HepG2 (cell line): Measurements from ENCODE around the gene DPP7. TPM values are rescaled to one million over a fixed set of nuclear protein-coding genes. Genes with fewer than 3 reads are reported as not detected.

Source experiments
- ETV6 ChIP-seq: sonication (generic); formaldehyde crosslinking; conservative IDR thresholded peaks from 2 replicates; pipeline ENCODE4 v1.4.0; 2020; ENCODE audit warnings: missing genetic modification reagents
- FOXP4 ChIP-seq: sonication (generic); formaldehyde crosslinking; IDR thresholded peaks from 2 replicates; pipeline ENCODE4 v1.4.0; 2020; ENCODE audit warnings: missing genetic modification reagents
- GABPA ChIP-seq, 2 experiments: IDR thresholded peaks; 2 replicates each; pipeline ENCODE4 v1.6.1; 2011 to 2016; ENCODE audit warnings: low read depth in 2 of 2, low read length in 1 of 2, missing biosample characterization in 1 of 2, missing genetic modification characterization in 1 of 2
- IRF1 ChIP-seq: sonication (generic); formaldehyde crosslinking; IDR thresholded peaks from 2 replicates; pipeline ENCODE4 v1.4.0; 2020; ENCODE audit warnings: low read depth, mild to moderate bottlenecking, missing genetic modification reagents
- KAT2B ChIP-seq: fragments of 150-350 bp; IDR thresholded peaks from 2 replicates; pipeline ENCODE4 v1.6.1; 2014; ENCODE audit warnings: low read depth, low read length, borderline replicate concordance
- KLF16 ChIP-seq, 2 experiments: sonication (generic) in 1 of 2; formaldehyde crosslinking in 1 of 2; IDR thresholded peaks; 2 replicates each; pipeline versions ENCODE4 v1.6.1 to v1.8.0; 2016 to 2023; ENCODE audit warnings: missing genetic modification reagents in 2 of 2, missing compliant biosample characterization in 1 of 2
- MATR3 ChIP-seq: sonication (generic); formaldehyde crosslinking; IDR thresholded peaks from 2 replicates; pipeline ENCODE4 v1.4.0; 2020; ENCODE audit warnings: missing genetic modification reagents
- MIER2 ChIP-seq: IDR thresholded peaks from 2 replicates; pipeline ENCODE4 v1.6.1; 2016; ENCODE audit warnings: missing biosample characterization, missing genetic modification reagents
- MXD3 ChIP-seq: IDR thresholded peaks from 2 replicates; pipeline ENCODE4 v1.6.1; 2016; ENCODE audit warnings: mild to moderate bottlenecking, missing biosample characterization, missing genetic modification reagents
- PHF8 ChIP-seq: sonication (generic); formaldehyde crosslinking; IDR thresholded peaks from 2 replicates; pipeline ENCODE4 v1.5.0; 2020; ENCODE audit warnings: missing genetic modification reagents
- RARA ChIP-seq: IDR thresholded peaks from 2 replicates; pipeline ENCODE4 v1.6.1; 2016; ENCODE audit warnings: missing genetic modification reagents, missing compliant biosample characterization
- RBM22 ChIP-seq: fragments of 200-400 bp; formaldehyde crosslinking; optimal IDR thresholded peaks from 2 replicates; pipeline ENCODE3; 2017; ENCODE audit warnings: mild to moderate bottlenecking, low read length, moderate library complexity
- RORA ChIP-seq: sonication (generic); formaldehyde crosslinking; IDR thresholded peaks from 2 replicates; pipeline ENCODE4 v1.5.0; 2020; ENCODE audit warnings: mild to moderate bottlenecking, missing genetic modification reagents, moderate library complexity
- TBP ChIP-seq: sonication (generic); formaldehyde crosslinking; IDR thresholded peaks from 2 replicates; pipeline ENCODE4 v1.5.0; 2020; ENCODE audit warnings: missing genetic modification reagents
- ZBTB7A ChIP-seq: sonication (generic); formaldehyde crosslinking; IDR thresholded peaks from 2 replicates; pipeline ENCODE4 v1.8.0; 2022; ENCODE audit warnings: mild to moderate bottlenecking, missing genetic modification reagents
- ZMAT5 ChIP-seq: sonication (generic); formaldehyde crosslinking; IDR thresholded peaks from 2 replicates; pipeline ENCODE4 v1.5.0; 2020; ENCODE audit warnings: mild to moderate bottlenecking, low read depth, missing genetic modification reagents, borderline replicate concordance
- ZNF160 ChIP-seq: sonication (generic); formaldehyde crosslinking; IDR thresholded peaks from 2 replicates; pipeline ENCODE4 v1.8.0; 2022; ENCODE audit warnings: mild to moderate bottlenecking, inconsistent platforms, missing genetic modification reagents
- ZNF263 ChIP-seq: sonication (generic); formaldehyde crosslinking; IDR thresholded peaks from 2 replicates; pipeline ENCODE4 v1.4.0; 2020; ENCODE audit warnings: missing genetic modification reagents
- ZNF275 ChIP-seq: sonication (generic); formaldehyde crosslinking; IDR thresholded peaks from 2 replicates; pipeline ENCODE4 v1.8.0; 2022; ENCODE audit warnings: missing genetic modification reagents, mild to moderate bottlenecking, inconsistent platforms, borderline replicate concordance
- ZNF280B ChIP-seq: sonication (generic); formaldehyde crosslinking; IDR thresholded peaks from 2 replicates; pipeline ENCODE4 v1.5.0; 2020; ENCODE audit warnings: missing genetic modification reagents, mild to moderate bottlenecking, borderline replicate concordance
- ZNF317 ChIP-seq: sonication (generic); formaldehyde crosslinking; IDR thresholded peaks from 2 replicates; pipeline ENCODE4 v1.5.0; 2020; ENCODE audit warnings: mild to moderate bottlenecking, missing genetic modification reagents
- ZNF589 ChIP-seq: sonication (generic); formaldehyde crosslinking; conservative IDR thresholded peaks from 2 replicates; pipeline ENCODE4 v1.8.0; 2022; ENCODE audit warnings: mild to moderate bottlenecking, moderate library complexity, missing genetic modification reagents
- ZNF672 ChIP-seq: sonication (generic); formaldehyde crosslinking; IDR thresholded peaks from 2 replicates; pipeline ENCODE4 v1.8.1; 2022; ENCODE audit warnings: missing genetic modification reagents
- ZSCAN29 ChIP-seq: sonication (generic); formaldehyde crosslinking; conservative IDR thresholded peaks from 2 replicates; pipeline ENCODE4 v1.4.0; 2020; ENCODE audit warnings: mild to moderate bottlenecking, missing genetic modification reagents
- polyA plus RNA-seq, 8 experiments: library from polyadenylated mRNA; depleted of rRNA in 3 of 8; stranded (reverse) in 7 of 8; unstranded in 1 of 8; fragments of >200 nt; fragmentation: Illumina TruSeq in 4 of 8; extraction: Trizol in 4 of 8; gene quantifications; 2 replicates each; pipeline versions ENCODE4 v1.2.1 to v1.2.3, GENCODE V29; 2011 to 2016; ENCODE audit warnings: low read depth in 4 of 8, missing spikeins in 1 of 8, mixed read lengths in 1 of 8; ENCODE audit not compliant: insufficient read depth in 1 of 8
- total RNA-seq, 5 experiments: library from RNA; depleted of rRNA; stranded (reverse); fragments of >200 nt; fragmentation: Illumina TruSeq; extraction: Trizol; gene quantifications; 2 replicates each; pipeline ENCODE4 v1.2.3, GENCODE V29; 2016; ENCODE audit warnings: low read depth in 1 of 5

The DPP7 gene
- total and polyA plus RNA-seq, 2 of the 13 experiments (the other 11 are each of a cell fraction or from before 2014, with no cell fraction given) = 1.2 to 4.5 TPM

GRCh38 chr9:137070201-137070905 is 44.2 kb downstream of the DPP7 start, which contains the start of gene SAPCD2 (continued):
- no peak for TF ChIP-seq ETV6 (CRISPR knock-in tag)
- TF ChIP-seq KLF16 (CRISPR knock-in tag; IDR thresholded peaks at IDR 0.05) = 0 out of 4 replicates have a peak, but pooled peaks of 1 of the 2 experiments have one; percentile 19
- peak; percentile 65; the same call in 1 of the 2 replicates for TF ChIP-seq PHF8
- TF ChIP-seq RBM22 = no peak
- TF ChIP-seq FOXP4 (CRISPR knock-in tag) = peak; percentile 18; the same call in 1 of the 2 replicates
- TF ChIP-seq ZNF589 = no peak
- no peak for TF ChIP-seq ZNF672
- TF ChIP-seq MATR3 = no peak
- no peak for TF ChIP-seq RARA (CRISPR knock-in tag)
- no peak for TF ChIP-seq ZNF160 (CRISPR knock-in tag)
- TF ChIP-seq IRF1 (CRISPR knock-in tag) = no peak
- TF ChIP-seq KAT2B = no peak
- no peak for TF ChIP-seq ZNF280B (CRISPR knock-in tag)
- TF ChIP-seq MIER2 (CRISPR knock-in tag) = no peak
- 0 out of 2 replicates have a peak, but pooled peaks have one; percentile 70 for TF ChIP-seq ZNF317 (CRISPR knock-in tag)
- no peak for TF ChIP-seq ZNF263 (CRISPR knock-in tag)
- no peak for TF ChIP-seq ZBTB7A
- TF ChIP-seq ZSCAN29 (CRISPR knock-in tag) = no peak
- TF ChIP-seq ZMAT5 = no peak
- TF ChIP-seq MXD3 = peak; percentile 42; the same call in 1 of the 2 replicates
- TF ChIP-seq TBP (CRISPR knock-in tag) = no peak
- TF ChIP-seq GABPA (IDR thresholded peaks at IDR 0.05; ENCODE audit: low read depth, low read length) = no peak
- peak; percentile 60 for TF ChIP-seq GABPA (CRISPR knock-in tag; IDR thresholded peaks at IDR 0.05; ENCODE audit: low read depth)
- TF ChIP-seq ZNF275 (CRISPR knock-in tag) = 0 out of 2 replicates have a peak, but pooled peaks have one; percentile 22
- TF ChIP-seq RORA (CRISPR knock-in tag) = no peak
